KMS-11 (cell line): ENCODE measurements around the gene NCOR2.

Experiments used
- H2AFZ ChIP-seq: fragments of 200-600 bp; sonication (generic); 2 replicates; pipeline ENCODE4 v1.6.1; 2016; ENCODE audit warnings: antibody characterized with exemption, mixed run types, low read depth
- H3K27ac ChIP-seq: fragments of 200-600 bp; sonication (generic); 2 replicates; pipeline ENCODE4 v1.6.1; 2016; ENCODE audit warnings: mild to moderate bottlenecking, mixed run types
- H3K27me3 ChIP-seq: fragments of 200-600 bp; sonication (generic); 2 replicates; pipeline ENCODE4 v1.6.1; 2017; ENCODE audit warnings: mild to moderate bottlenecking, low read depth, mixed run types, moderate library complexity; ENCODE audit not compliant: insufficient read depth
- H3K36me3 ChIP-seq: fragments of 200-600 bp; sonication (generic); 2 replicates; pipeline ENCODE4 v1.6.1; 2017; ENCODE audit warnings: mild to moderate bottlenecking, mixed run types; ENCODE audit not compliant: insufficient read depth
- H3K4me1 ChIP-seq: fragments of 200-600 bp; sonication (generic); 2 replicates; pipeline ENCODE4 v1.6.1; 2016; ENCODE audit warnings: mild to moderate bottlenecking, low read depth, mixed run types; ENCODE audit not compliant: poor library complexity, severe bottlenecking
- H3K4me2 ChIP-seq: fragments of 200-600 bp; sonication (generic); 2 replicates; pipeline ENCODE4 v1.7.0; 2016; ENCODE audit warnings: mild to moderate bottlenecking, mixed run types
- H3K4me3 ChIP-seq: fragments of 200-600 bp; sonication (generic); IDR thresholded peaks from 2 replicates; pipeline ENCODE4 v1.6.1; 2017; ENCODE audit warnings: low read depth, low read length, mixed read lengths; ENCODE audit not compliant: insufficient read depth
- H3K79me2 ChIP-seq: fragments of 200-600 bp; sonication (generic); 2 replicates; pipeline ENCODE4 v1.6.1; 2016; ENCODE audit warnings: low read depth, mixed run types; ENCODE audit not compliant: insufficient read depth
- H3K9ac ChIP-seq: fragments of 200-600 bp; sonication (generic); 2 replicates; pipeline ENCODE4 v1.6.1; 2016; ENCODE audit warnings: mild to moderate bottlenecking, mixed run types
- H4K20me1 ChIP-seq: fragments of 200-600 bp; sonication (generic); 2 replicates; pipeline ENCODE4 v1.6.1; 2016; ENCODE audit warnings: mild to moderate bottlenecking, mixed run types; ENCODE audit not compliant: insufficient read depth
- TF ChIP-seq, protein P1 (sequence below): fragments of 200-600 bp; sonication (generic); conservative IDR thresholded peaks from 2 replicates; pipeline ENCODE4 v1.6.1; 2017; ENCODE audit warnings: low read depth, mild to moderate bottlenecking, antibody characterized with exemption, low read length, moderate library complexity, mixed read lengths

The NCOR2 gene

DNA sequence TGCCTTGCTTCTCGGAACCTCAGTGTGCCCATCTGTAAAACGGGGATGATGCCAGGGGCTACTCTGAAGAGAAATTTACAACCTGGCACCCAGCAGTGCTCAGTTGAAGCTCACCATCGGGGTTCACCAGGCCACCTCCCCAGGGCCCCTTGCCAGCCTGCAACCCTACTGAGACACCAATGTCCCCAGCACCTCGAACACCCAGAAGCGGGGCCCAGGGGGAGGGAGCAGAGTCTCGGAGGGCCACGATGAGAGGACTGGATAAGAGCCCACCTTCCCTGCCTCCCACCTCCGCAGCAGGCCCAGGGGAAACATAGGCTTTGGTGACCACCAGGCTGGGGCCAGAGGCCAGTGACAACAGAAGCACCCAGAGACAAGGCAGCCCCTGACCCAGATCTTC, 22.4 kb downstream of the NCOR2 start:
- Histone ChIP-seq H3K4me2 (peak overlapping the region; percentile 67; the same call in 1 of the 2 replicates), H3K9ac (peak overlapping the region; percentile 35; the same call in 1 of the 2 replicates), H3K27me3 (no peaks in the 10 kb centered on the region), H3K4me1 (peaks cover 33% of the 10 kb centered on the region), H3K27ac (peak overlapping the region; percentile 63), H2AFZ (no peak overlapping the region), H3K4me3 (no peak overlapping the region), H4K20me1 (peaks cover 3% of the 10 kb centered on the region; the same call in 1 of the 2 replicates), H3K79me2 (peaks cover 38% of the 10 kb centered on the region; the same call in 1 of the 2 replicates), H3K36me3 (no peaks in the 10 kb centered on the region)
- TF ChIP-seq, protein P1, sequence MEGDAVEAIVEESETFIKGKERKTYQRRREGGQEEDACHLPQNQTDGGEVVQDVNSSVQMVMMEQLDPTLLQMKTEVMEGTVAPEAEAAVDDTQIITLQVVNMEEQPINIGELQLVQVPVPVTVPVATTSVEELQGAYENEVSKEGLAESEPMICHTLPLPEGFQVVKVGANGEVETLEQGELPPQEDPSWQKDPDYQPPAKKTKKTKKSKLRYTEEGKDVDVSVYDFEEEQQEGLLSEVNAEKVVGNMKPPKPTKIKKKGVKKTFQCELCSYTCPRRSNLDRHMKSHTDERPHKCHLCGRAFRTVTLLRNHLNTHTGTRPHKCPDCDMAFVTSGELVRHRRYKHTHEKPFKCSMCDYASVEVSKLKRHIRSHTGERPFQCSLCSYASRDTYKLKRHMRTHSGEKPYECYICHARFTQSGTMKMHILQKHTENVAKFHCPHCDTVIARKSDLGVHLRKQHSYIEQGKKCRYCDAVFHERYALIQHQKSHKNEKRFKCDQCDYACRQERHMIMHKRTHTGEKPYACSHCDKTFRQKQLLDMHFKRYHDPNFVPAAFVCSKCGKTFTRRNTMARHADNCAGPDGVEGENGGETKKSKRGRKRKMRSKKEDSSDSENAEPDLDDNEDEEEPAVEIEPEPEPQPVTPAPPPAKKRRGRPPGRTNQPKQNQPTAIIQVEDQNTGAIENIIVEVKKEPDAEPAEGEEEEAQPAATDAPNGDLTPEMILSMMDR = no peak

DNA sequence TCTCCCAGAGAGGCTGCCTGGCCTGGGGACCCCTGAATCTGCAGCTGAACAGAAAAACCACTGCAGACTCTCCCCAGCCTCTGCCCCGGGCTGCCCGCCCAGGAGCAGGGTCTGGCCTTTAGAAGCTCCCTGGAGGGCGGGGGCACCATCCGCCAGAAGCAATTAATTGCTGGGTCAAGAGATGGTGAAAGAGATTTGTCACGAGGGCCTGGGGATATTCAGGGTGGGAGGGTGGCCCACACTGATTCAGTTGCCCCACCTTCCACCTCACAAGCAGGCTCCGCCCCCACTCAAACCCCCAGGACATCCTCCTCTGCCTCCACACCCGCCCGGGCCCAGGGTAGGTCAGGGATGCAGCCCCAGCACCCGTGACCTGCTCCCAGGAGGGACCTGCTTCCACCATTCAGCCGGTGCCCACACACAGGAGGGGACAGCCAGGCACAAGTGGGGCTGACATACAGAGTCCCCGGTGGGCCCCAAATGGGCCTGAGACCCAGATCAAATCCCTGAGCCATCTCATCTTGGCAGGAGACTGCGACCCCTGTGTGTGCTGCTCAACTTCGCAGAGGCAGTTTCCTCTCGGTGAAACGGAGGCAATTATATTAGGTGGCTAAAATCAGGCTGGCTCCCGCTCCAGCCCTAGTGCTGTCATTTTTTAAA, 23.0 kb downstream of the NCOR2 start:
- no peak overlapping the region for H3K9ac ChIP-seq
- peaks cover 37% of the 10 kb centered on the region for H3K4me1 ChIP-seq
- H3K36me3 ChIP-seq = no peaks in the 10 kb centered on the region
- TF ChIP-seq, protein P1 = no peak
- no peak overlapping the region for H2AFZ ChIP-seq
- no peaks in the 10 kb centered on the region for H3K27me3 ChIP-seq
- H4K20me1 ChIP-seq = peaks cover 3% of the 10 kb centered on the region; the same call in 1 of the 2 replicates
- H3K4me2 ChIP-seq = no peak overlapping the region; the same call in 1 of the 2 replicates
- H3K4me3 ChIP-seq = no peak overlapping the region
- H3K79me2 ChIP-seq = peaks cover 42% of the 10 kb centered on the region; the same call in 1 of the 2 replicates
- H3K27ac ChIP-seq = no peak overlapping the region

DNA sequence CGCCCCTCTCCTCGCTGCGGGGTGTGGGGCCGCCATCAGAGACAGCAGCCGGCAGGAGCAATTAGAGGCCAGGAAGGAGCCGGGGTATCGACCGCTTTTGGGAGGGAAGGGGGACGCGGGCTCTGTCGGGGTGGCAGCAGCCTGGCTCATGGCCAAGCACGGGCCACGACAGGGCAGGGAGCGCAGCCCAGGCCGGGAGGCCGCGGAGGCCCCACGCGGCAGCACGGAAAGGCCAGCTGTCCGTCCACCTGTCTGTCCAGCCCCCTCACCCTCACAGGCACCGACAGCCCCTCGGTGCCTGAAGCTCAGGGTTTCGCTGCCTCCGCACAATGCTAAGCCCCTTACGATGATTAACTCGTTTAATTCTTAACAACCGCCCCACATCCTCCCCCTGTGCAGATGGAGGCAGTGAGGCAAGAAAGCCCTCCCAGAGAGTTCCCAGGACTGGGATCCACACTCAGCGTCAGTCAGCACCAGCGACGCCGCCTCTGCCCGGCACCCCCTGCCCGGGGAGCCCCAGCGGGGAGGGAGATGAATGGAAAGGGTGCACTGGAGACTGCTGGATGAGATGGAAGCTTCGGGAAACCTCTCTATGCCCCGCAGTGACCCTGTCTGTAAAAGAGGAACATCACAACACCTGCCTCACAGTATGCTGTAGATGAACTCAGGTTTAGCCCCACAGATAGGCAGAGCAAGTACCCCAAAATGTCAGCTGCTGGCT, 23.7 kb downstream of the NCOR2 start:
- Histone ChIP-seq H4K20me1 (peaks cover 3% of the 10 kb centered on the region; the same call in 1 of the 2 replicates), H3K4me1 (peaks cover 37% of the 10 kb centered on the region), H3K27ac (no peak overlapping the region), H3K36me3 (no peaks in the 10 kb centered on the region), H3K79me2 (peaks cover 38% of the 10 kb centered on the region; the same call in 1 of the 2 replicates), H3K27me3 (no peaks in the 10 kb centered on the region), H3K4me3 (no peak overlapping the region), H3K9ac (no peak overlapping the region), H2AFZ (no peak overlapping the region), H3K4me2 (no peak overlapping the region)
- TF ChIP-seq, protein P1 = no peak

DNA sequence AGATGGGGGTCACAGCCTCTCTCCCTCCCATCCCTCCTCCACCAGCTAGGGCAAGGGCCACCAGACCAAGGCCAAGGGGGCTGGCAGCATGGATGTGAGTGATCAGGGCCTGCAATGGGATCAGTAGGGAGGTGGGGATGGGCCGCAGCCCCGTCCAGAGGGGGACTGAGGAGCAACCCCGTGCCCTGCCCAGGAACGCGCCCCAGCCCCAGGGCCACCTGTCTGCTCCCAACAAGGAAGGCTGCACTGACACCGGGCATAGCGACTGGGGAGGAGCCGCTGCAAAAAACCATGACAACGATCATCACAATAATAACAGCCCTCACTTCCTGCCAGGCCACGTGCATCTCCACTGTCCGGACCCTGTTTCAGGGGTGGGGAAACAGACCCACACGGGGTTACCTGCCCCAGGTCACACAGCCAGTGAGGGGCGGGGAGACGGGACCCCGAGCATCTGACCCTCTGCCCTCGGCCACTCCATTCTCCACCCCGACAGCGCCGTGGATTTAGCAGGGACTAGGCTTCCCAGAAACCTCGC, 24.3 kb downstream of the NCOR2 start:
- Histone ChIP-seq H3K27ac (no peak overlapping the region), H3K27me3 (no peaks in the 10 kb centered on the region), H3K36me3 (no peaks in the 10 kb centered on the region), H4K20me1 (0 out of 2 replicates have a peak, but pooled peaks cover 3% of the 10 kb centered on the region), H3K4me2 (no peak overlapping the region), H3K4me1 (peaks cover 42% of the 10 kb centered on the region), H3K79me2 (peaks cover 32% of the 10 kb centered on the region; the same call in 1 of the 2 replicates), H3K4me3 (no peak overlapping the region), H3K9ac (no peak overlapping the region), H2AFZ (no peak overlapping the region)
- TF ChIP-seq, protein P1 = no peak
